Effector CD4-positive, alpha-beta T cell (primary cell): ENCODE measurements around the gene NAIF1.
A peak's percentile ranks its signal among the peaks of the same experiment; 100 is the strongest.

Experiments
- DNase-seq: peaks from one replicate; pipeline ENCODE4 v3.0.0-alpha.2; 2020

The NAIF1 gene

DNA sequence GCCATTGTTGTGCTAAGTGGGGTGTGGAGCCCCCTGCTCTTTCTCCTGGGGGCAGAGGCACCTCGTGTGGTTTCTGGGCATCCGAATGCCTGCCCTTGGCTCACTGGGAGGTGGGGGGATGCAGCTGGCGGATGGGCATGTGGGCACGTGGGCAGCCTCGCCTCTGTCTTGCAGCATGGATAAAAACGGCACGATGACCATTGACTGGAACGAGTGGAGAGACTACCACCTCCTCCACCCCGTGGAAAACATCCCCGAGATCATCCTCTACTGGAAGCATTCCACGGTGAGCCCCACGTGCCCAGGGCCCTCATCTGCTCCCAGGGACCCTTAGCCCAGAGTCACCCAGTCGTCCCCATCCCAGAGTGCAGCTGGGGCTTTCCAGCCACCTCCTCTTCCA is 35.1 kb upstream of the NAIF1 start:
- no peak for DNase-seq

DNA sequence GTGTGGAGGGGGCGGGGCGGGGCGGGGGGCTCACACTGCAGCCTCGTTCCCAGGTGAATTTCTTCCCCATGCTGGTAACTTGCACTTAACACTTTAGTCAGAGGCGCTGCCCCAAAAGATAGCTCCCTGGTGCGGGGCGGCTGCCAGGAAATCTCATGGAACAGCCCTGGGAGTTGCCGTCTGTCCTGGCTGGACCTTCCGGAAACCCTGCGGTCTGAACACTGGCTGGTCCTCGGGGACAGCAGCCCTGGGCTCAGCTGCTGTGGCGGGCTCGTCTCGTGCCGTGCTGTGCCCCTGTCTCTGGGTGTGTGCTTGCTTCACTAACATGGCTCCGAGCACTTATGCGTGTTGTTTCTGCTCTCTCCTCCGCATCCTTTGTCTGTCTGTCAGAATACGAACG is 34.6 kb upstream of the NAIF1 start:
- no peak for DNase-seq

DNA sequence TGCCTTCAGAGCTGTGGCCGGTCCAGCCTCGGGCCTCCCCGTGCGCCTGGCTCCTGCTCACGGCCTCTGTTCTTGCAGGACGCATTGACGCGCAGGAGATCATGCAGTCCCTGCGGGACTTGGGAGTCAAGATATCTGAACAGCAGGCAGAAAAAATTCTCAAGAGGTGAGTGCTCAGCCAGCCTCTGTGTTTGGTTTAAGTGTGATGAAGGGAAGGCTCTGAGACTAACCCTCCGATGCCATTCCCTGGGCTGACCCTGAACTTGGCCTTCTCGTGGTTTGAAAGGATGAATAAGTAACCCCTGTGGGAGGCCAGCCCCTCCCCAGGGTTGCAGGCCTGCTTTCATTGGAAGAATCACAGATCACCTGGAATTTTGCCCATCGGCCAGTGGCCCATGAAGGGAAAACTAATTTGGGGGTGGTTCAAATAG is 34.1 kb upstream of the NAIF1 start:
- DNase-seq = no peak

DNA sequence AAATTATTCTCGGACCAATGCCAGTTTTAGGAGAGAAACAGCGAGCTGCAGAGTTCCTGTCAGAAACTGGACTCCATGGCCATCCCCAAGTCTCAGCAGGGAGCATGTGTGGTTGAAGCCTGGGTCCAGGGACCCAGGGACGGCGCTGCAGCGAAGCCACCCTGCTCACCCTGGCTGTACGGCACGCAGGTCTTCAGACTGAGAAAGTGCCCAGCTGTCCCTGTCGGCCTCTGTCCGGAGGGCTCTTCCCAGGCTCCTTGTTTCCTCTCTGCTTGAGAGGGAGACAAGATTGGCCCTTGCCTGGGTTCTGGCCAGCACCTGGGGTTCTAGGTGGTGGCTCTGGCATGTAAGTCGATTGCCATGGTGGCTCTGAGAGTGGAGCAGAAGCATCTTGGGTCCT is 33.5 kb upstream of the NAIF1 start:
- no peak for DNase-seq

DNA sequence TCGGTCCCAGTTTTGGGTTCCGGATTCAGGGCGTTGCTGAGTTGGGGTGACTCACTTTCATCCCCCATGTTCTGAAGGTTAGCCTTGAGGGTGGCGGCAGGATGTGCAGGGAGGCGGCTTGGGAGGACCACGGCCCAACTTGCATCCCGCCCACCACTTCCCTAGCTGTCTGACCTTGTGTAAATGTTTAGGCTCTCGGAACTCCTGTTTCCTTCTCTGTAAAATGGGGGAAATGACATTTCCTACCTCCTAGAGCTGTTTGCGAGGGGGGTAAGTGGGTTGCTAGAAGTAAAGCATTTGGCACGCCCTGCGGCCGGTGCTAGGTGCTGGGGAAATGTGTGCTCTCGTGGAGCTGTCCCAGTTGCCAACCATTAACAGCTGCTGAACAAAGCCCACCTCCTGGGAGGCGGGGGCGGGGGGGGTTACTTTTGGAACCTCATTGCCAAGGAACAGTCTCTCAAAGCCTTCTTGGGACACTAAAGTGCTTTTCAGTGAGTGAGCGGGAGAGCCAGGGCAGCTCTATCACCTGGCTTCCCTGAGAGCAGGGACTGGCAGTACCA is 32.9 kb upstream of the NAIF1 start:
- no peak for DNase-seq

DNA sequence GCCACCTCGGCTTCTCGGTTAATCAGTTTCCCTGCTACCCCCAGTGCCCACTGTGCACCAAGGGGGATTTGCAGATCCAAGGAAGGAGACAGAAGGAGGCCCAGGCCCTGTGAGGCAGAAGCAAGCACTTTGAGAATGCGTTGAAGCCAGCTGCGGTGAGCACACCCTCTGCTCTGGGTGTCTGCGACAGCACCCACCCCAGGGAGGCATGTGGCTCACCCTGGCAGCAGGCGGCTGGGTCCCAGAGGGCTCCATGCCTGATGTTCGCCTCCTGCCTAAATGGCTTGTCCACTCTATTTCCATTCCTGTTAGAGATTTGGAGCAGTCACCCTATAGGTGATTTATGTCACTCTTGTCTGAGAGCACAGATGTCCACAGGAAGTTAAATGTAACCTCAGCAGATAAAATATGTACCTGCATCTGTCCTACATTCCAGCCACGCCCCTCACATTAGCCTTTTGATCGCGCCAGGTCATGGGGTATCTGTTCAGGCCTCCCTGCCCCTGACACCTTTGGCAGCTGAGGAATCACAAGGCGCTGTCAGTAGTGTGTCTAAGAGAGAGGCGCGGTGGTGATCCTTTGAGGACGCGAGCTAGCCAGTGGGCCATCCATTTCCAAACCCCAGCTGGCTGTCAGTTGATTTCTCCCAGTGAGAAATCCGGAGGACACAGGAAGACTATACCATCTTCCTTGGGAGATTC is 32.3 kb upstream of the NAIF1 start:
- DNase-seq = no peak

DNA sequence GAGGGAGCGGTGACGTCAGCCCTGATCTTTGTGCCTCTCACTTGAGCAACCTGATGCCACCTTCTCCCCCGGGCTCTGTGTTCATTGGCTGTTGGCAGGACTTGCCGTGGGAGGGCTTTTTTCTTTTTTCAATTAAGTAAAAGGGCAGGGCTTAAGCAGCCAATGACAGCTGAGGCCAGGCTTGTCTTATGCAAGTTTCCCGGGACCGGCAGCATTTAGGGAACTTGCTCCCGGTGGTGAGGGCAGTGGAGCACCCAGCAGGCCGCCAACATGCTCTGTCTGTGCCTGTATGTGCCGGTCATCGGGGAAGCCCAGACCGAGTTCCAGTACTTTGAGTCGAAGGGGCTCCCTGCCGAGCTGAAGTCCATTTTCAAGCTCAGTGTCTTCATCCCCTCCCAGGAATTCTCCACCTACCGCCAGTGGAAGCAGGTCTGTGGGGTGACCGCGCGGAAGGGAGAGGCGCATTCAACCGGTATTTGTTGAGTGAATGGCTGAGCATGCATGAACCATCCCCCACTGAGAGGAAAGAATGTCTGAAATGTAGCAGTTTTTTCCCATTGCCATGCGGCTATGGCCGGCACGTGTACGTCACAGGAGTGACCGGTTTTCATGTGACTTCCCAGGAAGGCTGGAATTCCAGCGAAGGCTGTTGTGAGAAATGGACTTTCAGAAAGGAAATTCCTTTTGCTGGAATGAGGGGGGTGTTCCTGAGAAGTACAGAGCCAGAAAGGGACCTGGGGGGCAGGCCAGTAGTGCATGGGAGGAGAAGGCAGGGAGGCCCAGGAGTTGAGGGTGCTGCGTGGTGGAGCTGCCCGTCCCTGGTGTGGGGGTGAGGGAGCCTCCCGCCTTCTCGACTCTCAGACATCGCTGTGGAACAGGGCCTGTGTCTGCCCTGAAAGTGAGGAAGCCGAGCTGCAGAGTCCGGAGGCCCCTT is 31.4 kb upstream of the NAIF1 start:
- peak; percentile 56 for DNase-seq

DNA sequence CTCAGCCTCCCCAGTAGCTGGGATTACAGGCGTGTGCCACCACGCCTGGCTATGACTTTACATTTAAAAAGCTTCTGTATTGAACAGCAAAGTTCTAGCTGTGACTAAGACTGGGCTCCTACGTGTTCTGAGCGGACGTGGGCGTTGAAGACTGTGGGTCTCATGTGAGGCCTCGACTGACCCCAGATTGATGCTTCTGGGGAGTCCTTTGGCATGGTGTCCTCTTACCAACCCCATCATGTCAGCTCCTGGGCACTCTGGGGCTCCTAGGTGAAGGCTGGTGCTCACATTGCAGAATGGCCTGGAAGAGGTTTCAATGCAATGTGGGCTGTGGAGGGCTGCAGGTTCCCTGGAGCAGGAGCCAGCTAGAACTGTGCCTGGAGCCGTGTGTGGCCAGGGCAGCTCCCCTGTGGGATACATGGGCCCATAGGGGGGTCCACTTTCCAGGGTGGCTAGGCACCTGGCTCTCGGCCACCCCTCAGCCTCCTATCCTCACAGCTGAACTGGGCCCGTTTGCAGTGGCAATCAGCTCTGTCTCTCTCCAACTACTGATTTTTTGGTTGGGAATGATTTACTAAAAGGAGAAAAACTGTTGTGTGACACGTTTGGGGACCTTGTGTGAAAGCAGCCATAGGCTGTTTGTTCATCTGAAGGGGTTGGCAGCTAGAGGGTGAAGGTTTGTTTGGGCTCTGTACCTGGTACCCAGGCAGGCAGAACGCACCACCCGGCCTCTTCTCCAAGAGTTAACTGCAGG is 30.6 kb upstream of the NAIF1 start:
- DNase-seq = no peak

DNA sequence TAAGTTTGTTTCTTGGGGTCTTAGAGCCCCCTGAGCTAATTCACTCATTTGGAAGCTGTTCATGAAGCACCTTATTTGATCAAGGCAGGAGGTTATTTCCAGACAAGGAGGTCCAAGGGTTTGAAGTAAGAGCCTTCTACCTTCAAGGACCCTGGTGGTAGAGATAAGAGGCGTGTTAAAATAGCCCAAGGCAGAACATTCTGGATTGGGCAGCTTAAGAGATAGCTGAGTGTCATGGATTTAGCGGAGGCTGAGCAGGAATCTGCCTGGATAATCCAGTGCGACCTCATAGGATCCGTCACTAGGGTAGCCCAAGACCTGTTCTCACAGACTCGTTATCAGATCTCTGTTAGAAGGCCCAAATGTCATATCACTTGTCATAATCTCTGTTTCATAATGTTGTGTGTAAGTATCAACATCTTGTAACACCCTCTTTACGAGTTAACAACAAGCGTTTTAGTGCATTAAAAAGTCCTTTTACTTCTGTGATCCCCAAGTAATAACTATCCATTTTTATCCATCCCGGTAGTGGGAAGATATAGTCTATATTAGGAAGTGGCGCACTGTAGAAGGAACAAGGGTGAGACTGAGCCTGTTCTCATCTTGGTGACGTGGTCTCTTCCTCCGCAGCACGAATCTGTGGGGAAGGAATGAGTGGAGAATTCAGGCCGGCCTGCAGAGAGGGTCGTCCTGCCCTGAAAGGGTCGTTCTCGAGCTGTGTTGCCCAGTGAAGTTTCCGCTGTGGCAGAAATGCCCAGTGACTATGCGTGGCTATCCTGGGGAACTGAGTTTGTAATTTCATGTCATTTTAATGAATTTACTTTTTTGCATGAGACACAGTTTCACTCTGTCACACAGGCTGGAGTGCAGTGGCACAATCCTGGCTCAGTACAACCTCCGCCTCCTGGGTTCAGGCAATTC is 29.8 kb upstream of the NAIF1 start:
- no peak for DNase-seq

DNA sequence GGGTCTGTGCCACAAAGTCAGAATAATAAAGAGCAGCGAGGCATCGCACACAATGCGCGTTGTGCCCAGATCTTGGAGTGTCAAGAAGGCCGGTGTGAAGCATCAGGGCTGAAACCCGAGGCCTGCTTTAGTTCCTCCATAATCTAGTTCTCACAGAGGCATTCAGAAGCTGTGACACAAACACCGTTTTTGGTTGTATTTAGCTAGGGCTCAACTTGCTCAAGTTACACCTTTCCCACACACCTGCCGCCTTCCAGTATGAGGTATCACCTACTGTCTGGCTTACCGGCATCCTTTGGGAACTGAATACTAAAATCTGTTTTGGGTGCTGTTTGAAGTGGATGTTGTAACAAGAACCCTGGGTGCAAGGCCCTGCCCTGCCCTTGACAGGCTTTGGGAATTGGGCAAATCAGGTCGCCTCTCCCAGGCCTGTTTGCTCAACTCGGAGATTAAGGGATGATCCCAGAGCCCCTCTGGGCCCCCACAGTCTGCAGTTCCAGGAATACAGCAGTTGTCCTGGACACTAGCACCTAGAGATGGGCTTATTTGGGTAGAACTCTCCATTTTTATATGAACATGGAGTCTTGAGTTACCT is 27.9 kb upstream of the NAIF1 start:
- DNase-seq = no peak

DNA sequence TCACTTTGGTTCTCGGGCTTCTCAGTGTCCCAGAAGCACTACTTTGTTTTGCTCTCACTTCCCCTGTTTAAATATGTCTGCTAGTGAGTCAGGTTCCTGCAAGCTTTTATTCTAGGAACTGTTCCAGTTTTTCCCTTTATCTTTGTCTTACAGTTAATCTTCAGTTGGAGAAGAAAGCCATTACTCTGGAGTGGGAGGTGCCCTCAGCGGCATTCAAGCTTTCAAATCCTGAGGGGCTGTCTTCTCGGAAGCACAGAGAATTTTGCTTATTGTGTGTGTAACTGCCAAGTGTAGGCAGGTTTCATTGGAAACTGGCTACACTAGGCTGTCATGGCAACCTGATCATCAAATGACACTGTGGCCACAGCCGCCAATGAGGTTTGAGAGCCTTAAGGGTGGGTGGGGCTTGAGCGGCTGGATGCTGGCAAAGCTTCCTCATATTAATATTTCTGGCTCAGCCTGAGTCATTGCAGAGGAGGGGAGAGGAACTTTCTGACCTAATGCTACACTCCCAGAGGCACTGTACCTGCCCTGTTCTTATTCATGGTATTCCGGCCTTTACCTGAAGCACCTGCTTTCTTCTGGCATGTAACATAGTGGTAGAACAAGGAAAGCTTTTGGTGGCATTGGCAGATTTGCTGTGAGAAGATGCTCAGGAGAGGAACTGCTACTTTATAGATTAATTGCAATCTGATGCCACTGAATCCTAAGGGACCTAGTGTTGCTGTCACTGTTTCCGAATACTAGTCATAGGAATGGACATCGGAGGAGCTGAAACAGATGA is 27.2 kb upstream of the NAIF1 start:
- peak; percentile 60 for DNase-seq

DNA sequence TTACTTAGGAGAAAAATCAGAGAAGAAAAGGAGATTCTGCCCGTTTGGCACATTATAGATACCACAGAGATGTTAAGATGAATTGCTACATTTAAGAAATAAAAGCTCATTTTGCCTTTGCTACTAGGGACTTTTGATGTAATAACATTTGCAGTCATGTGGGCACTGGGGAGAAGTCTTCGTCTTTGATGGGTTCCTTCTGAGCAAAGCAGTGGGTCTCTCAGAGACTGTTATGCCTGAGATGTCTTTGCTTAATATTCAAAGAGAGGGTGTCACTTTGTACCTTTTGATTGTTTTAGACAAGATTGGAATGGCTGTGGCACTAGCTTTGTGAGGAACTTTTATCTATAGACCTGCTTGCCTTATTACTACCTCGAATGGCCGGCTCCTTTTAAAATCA is 25.9 kb upstream of the NAIF1 start:
- DNase-seq = no peak

DNA sequence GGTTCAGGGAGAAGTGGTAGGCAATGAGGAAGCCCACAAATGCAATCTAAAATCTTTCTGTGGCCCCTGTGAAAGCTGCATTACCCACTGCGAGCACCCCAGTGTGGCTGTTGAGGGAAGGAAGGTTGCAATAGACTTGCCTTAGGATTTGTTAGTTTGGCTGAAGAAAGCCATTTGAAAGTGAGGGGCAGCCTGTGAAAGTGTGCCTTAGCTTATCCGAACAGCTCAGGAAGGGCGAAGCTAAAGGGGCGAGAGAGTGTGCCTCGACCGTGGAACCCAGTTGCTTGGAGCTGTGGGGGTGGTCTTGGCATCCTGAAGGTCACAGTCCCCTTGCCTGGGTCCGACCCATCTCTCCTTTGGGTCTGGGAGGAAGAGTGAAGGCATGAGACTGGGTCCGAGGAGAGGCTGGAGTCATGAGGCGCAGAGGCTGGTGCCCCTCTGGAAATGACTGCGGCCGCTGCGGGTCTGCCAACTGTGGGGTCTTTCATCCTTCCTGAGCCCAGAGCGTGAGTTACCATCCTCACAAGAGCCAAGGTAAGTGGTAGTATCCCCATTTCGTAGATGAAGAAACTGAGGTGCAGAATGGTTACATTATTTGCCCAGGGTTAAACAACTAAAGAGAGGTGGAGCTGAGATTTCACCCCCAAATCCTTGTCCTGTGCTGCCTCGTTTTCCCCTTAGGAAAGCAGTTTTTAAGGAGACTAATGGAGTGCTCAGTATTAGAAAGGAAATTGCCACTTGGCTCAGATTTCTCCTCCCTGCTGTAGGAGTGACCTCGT is 25.3 kb upstream of the NAIF1 start:
- DNase-seq = no peak

DNA sequence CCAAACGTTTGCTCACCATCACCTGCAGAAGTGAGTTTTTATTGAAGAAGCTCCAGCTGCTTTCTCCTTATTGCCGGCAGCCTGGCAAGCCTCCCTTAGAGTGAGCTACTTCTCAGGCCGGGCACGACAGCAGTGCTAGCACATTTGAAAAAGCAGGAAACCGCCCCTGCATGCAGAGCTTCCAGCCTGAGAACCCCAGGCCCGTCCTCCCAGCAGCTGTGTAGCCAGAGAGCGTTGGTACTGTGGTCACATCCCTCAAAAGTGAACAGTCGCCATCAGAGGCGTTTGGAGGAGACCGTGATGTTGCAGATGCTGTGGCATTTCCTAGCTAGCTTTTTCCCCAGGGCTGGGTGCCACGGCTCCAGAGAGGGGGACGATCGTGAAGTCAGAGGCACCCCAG is 24.5 kb upstream of the NAIF1 start:
- DNase-seq = no peak

DNA sequence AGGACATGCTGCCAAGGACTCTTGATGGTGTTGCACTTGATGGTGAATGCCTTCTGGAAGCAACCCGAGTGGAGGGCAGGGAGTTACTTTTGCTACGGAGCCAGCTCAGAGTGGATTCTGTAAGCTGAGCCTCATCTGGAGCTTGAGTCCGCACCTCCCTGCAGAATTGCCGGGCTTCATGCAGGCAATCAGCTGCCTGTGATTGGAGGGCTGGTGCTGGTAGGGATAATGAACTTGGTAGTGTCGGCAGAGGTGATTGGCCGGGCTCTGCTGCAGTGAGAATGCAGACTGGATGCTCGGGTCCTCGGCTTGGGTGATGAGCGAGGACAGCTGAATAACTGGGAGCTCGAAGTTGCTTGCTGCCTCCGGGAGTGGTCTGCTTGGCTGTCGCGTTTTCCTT is 24.0 kb upstream of the NAIF1 start:
- DNase-seq = no peak

DNA sequence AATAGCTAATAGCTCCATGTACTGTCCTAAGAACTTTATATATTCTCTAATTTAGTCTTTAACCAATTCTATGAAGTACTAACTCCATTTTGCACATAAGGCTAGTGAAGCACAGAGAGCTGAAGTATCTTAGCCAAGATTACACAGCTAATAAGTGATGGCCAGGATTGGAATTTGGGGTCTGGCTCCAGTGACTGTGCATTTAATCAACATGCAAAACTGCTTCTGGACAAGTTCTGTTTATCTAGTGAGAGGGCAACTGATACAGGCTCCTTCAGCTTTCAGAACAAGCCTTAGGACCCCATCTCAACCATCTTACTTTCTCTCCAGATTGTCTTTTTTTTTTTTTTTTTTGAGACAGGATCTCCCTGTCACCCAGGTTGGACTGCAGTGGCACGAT is 22.2 kb upstream of the NAIF1 start:
- no peak for DNase-seq

DNA sequence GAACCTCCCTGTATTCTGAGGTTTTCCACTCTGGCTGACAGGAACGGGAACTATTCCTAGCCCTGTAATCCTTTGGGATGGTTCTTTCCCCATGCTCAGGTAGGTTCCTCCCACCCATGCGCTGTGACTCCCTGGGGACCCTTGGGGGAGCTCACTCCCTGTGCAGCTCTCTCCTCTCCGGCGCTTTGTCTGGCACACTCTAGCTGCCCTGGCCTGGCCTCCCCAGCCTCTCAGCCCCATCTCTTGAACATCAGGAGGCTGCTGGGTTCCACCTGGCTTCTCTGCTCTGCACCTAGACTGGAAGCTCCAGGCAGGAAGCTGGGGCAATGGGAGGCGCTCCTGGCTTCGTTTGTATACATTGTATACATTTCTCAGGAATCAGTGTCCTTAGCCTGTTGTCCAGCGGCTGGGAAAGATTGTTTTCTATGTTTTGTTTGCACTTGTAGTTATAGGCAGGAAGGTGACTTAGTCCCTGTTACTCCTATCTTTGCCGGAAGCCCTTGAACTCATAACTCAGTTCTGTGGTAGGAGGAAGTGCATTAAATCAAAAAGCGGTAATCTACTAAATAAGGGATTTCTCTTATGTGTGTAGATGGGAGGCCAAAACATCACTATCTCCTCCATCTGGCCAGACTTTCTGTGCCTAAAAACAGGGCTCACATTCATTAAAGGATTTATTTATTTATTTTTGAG is 21.3 kb upstream of the NAIF1 start:
- DNase-seq = no peak

DNA sequence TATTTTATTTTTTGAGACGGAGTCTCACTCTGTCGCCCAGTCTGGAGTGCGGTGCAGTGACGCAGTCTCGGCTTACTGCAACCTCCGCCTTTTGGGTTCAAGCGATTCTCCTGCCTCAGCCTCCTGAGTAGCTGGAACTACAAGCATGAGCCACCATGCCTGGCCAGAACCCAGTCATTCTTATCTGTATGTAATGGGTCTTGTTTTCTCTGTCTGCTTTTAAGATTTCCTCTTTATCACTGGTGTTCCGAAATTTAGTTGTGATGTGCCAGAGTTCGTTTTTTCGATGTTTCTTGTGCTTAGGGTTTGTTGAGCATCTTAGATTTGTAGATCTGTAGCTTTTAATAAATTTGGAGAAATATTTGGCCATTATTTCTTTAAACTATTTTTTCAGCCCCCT is 20.1 kb upstream of the NAIF1 start:
- no peak for DNase-seq

DNA sequence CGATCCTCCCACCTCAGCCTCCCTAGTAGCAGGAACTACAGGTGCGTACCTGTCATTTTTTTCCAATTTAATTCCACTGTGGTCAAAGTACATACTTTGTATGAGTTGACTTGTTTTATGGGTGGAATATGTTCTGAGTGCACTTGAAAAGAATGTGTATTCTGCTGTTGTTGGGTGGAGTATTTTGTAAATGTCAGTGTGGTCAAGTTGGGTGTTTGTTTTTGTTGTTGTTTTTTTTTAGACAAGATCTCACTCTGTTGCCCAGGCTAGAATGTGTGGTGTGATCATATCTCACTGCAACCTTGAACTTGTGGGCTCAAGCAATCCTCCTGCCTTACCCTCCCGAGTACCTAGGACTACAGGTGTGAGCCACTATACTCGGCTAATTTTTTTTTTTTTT is 18.8 kb upstream of the NAIF1 start:
- no peak for DNase-seq
